H9 (cell line): ENCODE measurements around the gene DAPK1. TPM values are rescaled to one million over a fixed set of nuclear protein-coding genes. Genes with fewer than 3 reads are reported as not detected.

Experiments
- DNase-seq: peaks from one replicate; pipeline ENCODE4 v3.0.0-alpha.2; 2017
- H2AFZ ChIP-seq: one replicate; pipeline ENCODE4 v1.6.1; 2013; ENCODE audit warnings: mild to moderate bottlenecking, low read length, control low read depth, moderate library complexity
- H2AK5ac ChIP-seq: 2 replicates; pipeline ENCODE4 v1.6.1; 2013; ENCODE audit warnings: low read length, control low read depth, mixed read lengths; ENCODE audit not compliant: insufficient read length
- H2BK120ac ChIP-seq: one replicate; pipeline ENCODE4 v1.6.1; 2013; ENCODE audit warnings: low read depth, mild to moderate bottlenecking, low read length, control low read depth, inconsistent platforms; ENCODE audit not compliant: poor library complexity, severe bottlenecking
- H2BK12ac ChIP-seq: 2 replicates; pipeline ENCODE4 v1.6.1; 2013; ENCODE audit warnings: low read length, control low read depth, mixed read lengths, low read depth; ENCODE audit not compliant: insufficient read length
- H2BK15ac ChIP-seq: 2 replicates; pipeline ENCODE4 v1.6.1; 2013; ENCODE audit warnings: low read depth, low read length, control low read depth
- H2BK20ac ChIP-seq: one replicate; pipeline ENCODE4 v1.6.1; 2013; ENCODE audit warnings: low read depth, mild to moderate bottlenecking, low read length, control low read depth, inconsistent platforms; ENCODE audit not compliant: poor library complexity, severe bottlenecking
- H2BK5ac ChIP-seq: 2 replicates; pipeline ENCODE4 v1.6.1; 2013; ENCODE audit warnings: low read length, control low read depth, mixed read lengths; ENCODE audit not compliant: insufficient read length
- H3K14ac ChIP-seq: 2 replicates; pipeline ENCODE4 v1.6.1; 2013; ENCODE audit warnings: low read length, control low read depth; ENCODE audit not compliant: insufficient read depth
- H3K18ac ChIP-seq: 2 replicates; pipeline ENCODE4 v1.6.1; 2013; ENCODE audit warnings: low read depth, mild to moderate bottlenecking, mixed read lengths, low read length, control low read depth; ENCODE audit not compliant: insufficient read length
- H3K23ac ChIP-seq: 2 replicates; pipeline ENCODE4 v1.6.1; 2013; ENCODE audit warnings: low read length, control low read depth, mixed read lengths, low read depth; ENCODE audit not compliant: insufficient read length
- H3K23me2 ChIP-seq: 2 replicates; pipeline ENCODE4 v1.6.1; 2013; ENCODE audit warnings: low read depth, mild to moderate bottlenecking, mixed read lengths, low read length, control low read depth; ENCODE audit not compliant: insufficient read length, poor library complexity, severe bottlenecking
- H3K27ac ChIP-seq: 2 replicates; pipeline ENCODE4 v1.5.1; 2013; ENCODE audit warnings: low read length, control low read depth, mixed read lengths, low read depth; ENCODE audit not compliant: insufficient read length
- H3K27me3 ChIP-seq: 2 replicates; pipeline ENCODE4 v1.6.1; 2013; ENCODE audit warnings: low read length, control low read depth, inconsistent platforms; ENCODE audit not compliant: insufficient read depth
- H3K4ac ChIP-seq: 2 replicates; pipeline ENCODE4 v1.6.1; 2013; ENCODE audit warnings: low read depth, mild to moderate bottlenecking, control low read depth, inconsistent platforms, low read length, moderate library complexity
- H3K4me1 ChIP-seq: 2 replicates; pipeline ENCODE4 v1.6.1; 2013; ENCODE audit warnings: low read length, control low read depth, inconsistent platforms; ENCODE audit not compliant: insufficient read depth
- H3K4me2 ChIP-seq: 2 replicates; pipeline ENCODE4 v1.6.1; 2013; ENCODE audit warnings: low read length, control low read depth, mixed read lengths; ENCODE audit not compliant: insufficient read length, insufficient read depth
- H3K56ac ChIP-seq: 2 replicates; pipeline ENCODE4 v1.6.1; 2013; ENCODE audit warnings: low read depth, mild to moderate bottlenecking, mixed read lengths, low read length, control low read depth; ENCODE audit not compliant: insufficient read length
- H3K79me1 ChIP-seq: 2 replicates; pipeline ENCODE4 v1.6.1; 2013; ENCODE audit warnings: low read depth, mild to moderate bottlenecking, moderate library complexity, low read length, control low read depth, inconsistent platforms; ENCODE audit not compliant: insufficient read depth, poor library complexity, severe bottlenecking
- H3K79me2 ChIP-seq: 2 replicates; pipeline ENCODE4 v1.6.1; 2013; ENCODE audit warnings: low read length, control low read depth, inconsistent platforms; ENCODE audit not compliant: insufficient read depth
- H3K9ac ChIP-seq: 2 replicates; pipeline ENCODE4 v1.6.1; 2013; ENCODE audit warnings: low read length, control low read depth, mixed read lengths; ENCODE audit not compliant: insufficient read length; ENCODE audit errors: extremely low read depth
- H3K9me3 ChIP-seq: one replicate; pipeline ENCODE4 v1.6.1; 2013; ENCODE audit warnings: low read depth, low read length, inconsistent platforms; ENCODE audit not compliant: control insufficient read depth
- H3T11ph ChIP-seq: one replicate; pipeline ENCODE4 v1.6.1; 2013; ENCODE audit warnings: mild to moderate bottlenecking, low read length, control low read depth, inconsistent platforms
- H4K20me1 ChIP-seq: one replicate; pipeline ENCODE4 v1.6.1; 2013; ENCODE audit not compliant: control insufficient read depth, insufficient read length, insufficient read depth
- H4K5ac ChIP-seq: 2 replicates; pipeline ENCODE4 v1.6.1; 2013; ENCODE audit warnings: low read depth, mild to moderate bottlenecking, mixed read lengths, low read length, control low read depth; ENCODE audit not compliant: insufficient read length
- H4K8ac ChIP-seq: replicated peaks from 2 replicates; pipeline ENCODE4 v1.6.1; 2013; ENCODE audit warnings: low read length, control low read depth, mixed read lengths, low read depth; ENCODE audit not compliant: insufficient read length
- H4K91ac ChIP-seq: 2 replicates; pipeline ENCODE4 v1.6.1; 2013; ENCODE audit warnings: low read depth, mild to moderate bottlenecking, moderate library complexity, mixed read lengths, low read length, control low read depth; ENCODE audit not compliant: insufficient read length
- H3K27ac Mint-ChIP-seq, 3 experiments: 2 replicates in 2 of 3; 3 replicates in 1 of 3; pipeline ENCODE4 v1.8.0; 2020 to 2021; ENCODE audit warnings: mixed read lengths in 3 of 3, mild to moderate bottlenecking in 1 of 3, moderate library complexity in 1 of 3
- H3K27me3 Mint-ChIP-seq: 2 replicates; pipeline ENCODE4 v1.8.0; 2021; ENCODE audit warnings: low read depth, mild to moderate bottlenecking, moderate library complexity, mixed read lengths
- H3K36me3 Mint-ChIP-seq, 3 experiments: 2 replicates in 2 of 3; 3 replicates in 1 of 3; pipeline ENCODE4 v1.8.0; 2020 to 2021; ENCODE audit warnings: low read depth in 3 of 3, mixed read lengths in 3 of 3; ENCODE audit not compliant: insufficient read depth in 1 of 3
- H3K4me1 Mint-ChIP-seq, 2 experiments: 2 replicates each; pipeline ENCODE4 v1.8.0; 2020; ENCODE audit warnings: mixed read lengths in 2 of 2
- H3K4me3 Mint-ChIP-seq, 2 experiments: 2 replicates in 1 of 2; 3 replicates in 1 of 2; pipeline ENCODE4 v1.8.0; 2020 to 2021; ENCODE audit warnings: mild to moderate bottlenecking in 2 of 2, mixed read lengths in 2 of 2, moderate library complexity in 1 of 2
- H3K9me3 Mint-ChIP-seq, 2 experiments: 2 replicates in 1 of 2; 3 replicates in 1 of 2; pipeline ENCODE4 v1.8.0; 2020; ENCODE audit warnings: mild to moderate bottlenecking in 2 of 2, mixed read lengths in 2 of 2, moderate library complexity in 1 of 2
- WGBS: extraction: QIAGEN DNeasy Blood & Tissue Kit; methylation state at CpG from one replicate; pipeline ENCODE4 v1.1.7; 2013; ENCODE audit warnings: missing lambda C conversion rate, low lambda C conversion rate, mixed read lengths; ENCODE audit not compliant: insufficient read length; ENCODE audit errors: extremely low coverage; 5-methylcytosine and 5-hydroxymethylcytosine counted together
- total RNA-seq: library from RNA; stranded (reverse); gene quantifications from 2 replicates; pipeline ENCODE4 v1.2.1, GENCODE V29; 2021
- TF ChIP-seq, protein P1 (sequence below): fragments of 200-600 bp; sonication (generic); conservative IDR thresholded peaks from 3 replicates; pipeline ENCODE4 v1.8.0; 2021; ENCODE audit warnings: antibody characterized with exemption, mild to moderate bottlenecking

DAPK1 gene
- total RNA-seq, 1 experiment from 2014 or later: 79.4 TPM

DNA sequence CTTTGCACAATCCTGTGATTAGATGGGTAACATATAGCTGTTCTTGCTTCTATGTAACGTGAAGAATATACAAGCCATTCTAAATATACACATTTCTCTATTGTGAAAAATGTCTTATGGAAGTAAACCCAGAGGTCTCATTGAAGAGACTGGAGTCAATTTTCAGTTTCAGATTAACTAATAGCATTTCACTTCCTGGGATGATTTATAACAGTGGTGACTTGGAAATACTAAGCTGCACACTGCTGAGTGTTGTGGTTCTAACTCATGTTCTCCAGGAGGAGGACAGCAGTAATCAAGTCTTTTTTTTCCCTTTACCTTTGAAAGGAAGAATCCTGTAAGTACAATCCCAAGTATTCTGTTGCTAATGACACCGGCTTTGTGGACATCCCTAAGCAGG lies 231.6 kb downstream of the DAPK1 start:
- no peaks in the 10 kb centered on the region for H3K9me3 ChIP-seq
- WGBS: no CpG with 5 or more reads among the region's 2 CpGs
- TF ChIP-seq, protein P1, sequence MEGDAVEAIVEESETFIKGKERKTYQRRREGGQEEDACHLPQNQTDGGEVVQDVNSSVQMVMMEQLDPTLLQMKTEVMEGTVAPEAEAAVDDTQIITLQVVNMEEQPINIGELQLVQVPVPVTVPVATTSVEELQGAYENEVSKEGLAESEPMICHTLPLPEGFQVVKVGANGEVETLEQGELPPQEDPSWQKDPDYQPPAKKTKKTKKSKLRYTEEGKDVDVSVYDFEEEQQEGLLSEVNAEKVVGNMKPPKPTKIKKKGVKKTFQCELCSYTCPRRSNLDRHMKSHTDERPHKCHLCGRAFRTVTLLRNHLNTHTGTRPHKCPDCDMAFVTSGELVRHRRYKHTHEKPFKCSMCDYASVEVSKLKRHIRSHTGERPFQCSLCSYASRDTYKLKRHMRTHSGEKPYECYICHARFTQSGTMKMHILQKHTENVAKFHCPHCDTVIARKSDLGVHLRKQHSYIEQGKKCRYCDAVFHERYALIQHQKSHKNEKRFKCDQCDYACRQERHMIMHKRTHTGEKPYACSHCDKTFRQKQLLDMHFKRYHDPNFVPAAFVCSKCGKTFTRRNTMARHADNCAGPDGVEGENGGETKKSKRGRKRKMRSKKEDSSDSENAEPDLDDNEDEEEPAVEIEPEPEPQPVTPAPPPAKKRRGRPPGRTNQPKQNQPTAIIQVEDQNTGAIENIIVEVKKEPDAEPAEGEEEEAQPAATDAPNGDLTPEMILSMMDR: no peak
- no peak overlapping the region for H3K27ac Mint-ChIP-seq
- H3K9ac ChIP-seq: no peak overlapping the region
- no peak overlapping the region for H2AFZ ChIP-seq
- peaks cover 12 to 16% of the 10 kb centered on the region in 2 experiments for H3K4me1 Mint-ChIP-seq
- no peaks in the 10 kb centered on the region for H3K79me2 ChIP-seq
- H3K4me2 ChIP-seq: no peak overlapping the region
- H3K79me1 ChIP-seq: no peaks in the 10 kb centered on the region
- no peak overlapping the region for H2BK12ac ChIP-seq
- no peak overlapping the region for H3K23ac ChIP-seq
- no peak overlapping the region for H3K56ac ChIP-seq
- peaks cover 4% of the 10 kb centered on the region for H3K23me2 ChIP-seq
- peaks cover 15% of the 10 kb centered on the region for H3K27me3 Mint-ChIP-seq
- no peak for DNase-seq
- H2BK15ac ChIP-seq: no peak overlapping the region
- no peak overlapping the region for H4K8ac ChIP-seq
- no peak overlapping the region for H3K4me3 Mint-ChIP-seq
- H3K27ac ChIP-seq: no peak overlapping the region
- no peaks in the 10 kb centered on the region; a peak in 1 of 5 replicates for H3K9me3 Mint-ChIP-seq
- H3T11ph ChIP-seq: no peak overlapping the region
- no peak overlapping the region for H4K91ac ChIP-seq
- H2BK120ac ChIP-seq: no peak overlapping the region
- no peaks in the 10 kb centered on the region for H3K4me1 ChIP-seq
- no peak overlapping the region for H3K4ac ChIP-seq
- H3K36me3 Mint-ChIP-seq: peaks cover 4 to 18% (median 8%) of the 10 kb centered on the region in 3 experiments; a peak in 5 of 7 replicates
- H2BK20ac ChIP-seq: no peak overlapping the region
- no peak overlapping the region for H2AK5ac ChIP-seq
- no peaks in the 10 kb centered on the region for H3K27me3 ChIP-seq
- H2BK5ac ChIP-seq: no peak overlapping the region
- no peak overlapping the region for H3K14ac ChIP-seq
- H3K18ac ChIP-seq: no peak overlapping the region
- H4K5ac ChIP-seq: no peak overlapping the region
- H4K20me1 ChIP-seq: no peaks in the 10 kb centered on the region
